NCI-H526 treated with DMSO at 0.1 percent for 48 hours (cell line): Measurements from ENCODE around the gene CD46.

Source experiments
- DNase-seq: peaks from one replicate; lab custom pipeline; 2025; lab: John Stamatoyannopoulos, UW

Gene CD46

GRCh38 chr1:207813946-207814345, 62.1 kb downstream of the CD46 start:
- DNase-seq = no peak

GRCh38 chr1:207814469-207814868, 62.6 kb downstream of the CD46 start:
- DNase-seq = no peak

- no peak for DNase-seq
Observed at GRCh38 chr1:207815466-207815865, 63.6 kb downstream of the CD46 start.

- no peak for DNase-seq
Observed at GRCh38 chr1:207815913-207816291, 64.0 kb downstream of the CD46 start.

GRCh38 chr1:207817166-207817565, 65.3 kb downstream of the CD46 start:
- no peak for DNase-seq

GRCh38 chr1:207817778-207818751, 66.2 kb downstream of the CD46 start:
- no peak for DNase-seq

GRCh38 chr1:207818971-207819451, 67.2 kb downstream of the CD46 start:
- DNase-seq = no peak

GRCh38 chr1:207820568-207821463, 69.0 kb downstream of the CD46 start:
- DNase-seq = no peak

GRCh38 chr1:207821464-207822045, 69.7 kb downstream of the CD46 start:
- DNase-seq = no peak

GRCh38 chr1:207822124-207822601, 70.3 kb downstream of the CD46 start:
- DNase-seq = peak; percentile 24

- no peak for DNase-seq
Observed at GRCh38 chr1:207822602-207823451, 71.0 kb downstream of the CD46 start.

GRCh38 chr1:207823531-207823879, 71.7 kb downstream of the CD46 start:
- DNase-seq = no peak

GRCh38 chr1:207823880-207824566, 72.2 kb downstream of the CD46 start:
- DNase-seq = no peak

- no peak for DNase-seq
Observed at GRCh38 chr1:207824691-207825408, 73.0 kb downstream of the CD46 start.

GRCh38 chr1:207825409-207825695, 73.5 kb downstream of the CD46 start:
- DNase-seq = no peak

GRCh38 chr1:207825719-207826556, 74.1 kb downstream of the CD46 start:
- DNase-seq = no peak

GRCh38 chr1:207826557-207827487, 75.0 kb downstream of the CD46 start:
- DNase-seq = no peak

- no peak for DNase-seq
Observed at GRCh38 chr1:207827488-207827830, 75.6 kb downstream of the CD46 start.
